ENCODE data around the gene UBE4A.

The UBE4A gene

DNA sequence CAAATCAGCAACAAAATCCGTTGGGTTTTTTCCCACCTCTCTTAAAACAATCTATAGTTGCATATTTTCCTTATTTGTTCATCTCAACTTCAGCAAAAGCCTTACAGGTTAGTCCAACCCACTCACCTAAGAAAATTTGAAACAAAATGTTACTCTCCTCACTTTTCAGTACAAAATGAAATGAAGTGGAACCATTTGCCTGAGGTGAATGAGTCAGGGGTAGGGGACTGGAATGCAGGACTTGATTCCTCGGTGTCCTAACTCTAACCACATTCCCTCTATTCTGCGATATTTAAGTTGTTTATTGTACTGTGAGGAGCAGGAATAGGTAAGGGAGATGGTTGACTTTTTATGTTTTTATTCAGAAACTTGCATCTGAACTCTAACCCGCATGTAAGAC, 58.4 kb downstream of the UBE4A start:
- Histone ChIP-seq H3K27me3 (ENCODE audit: insufficient read depth, low read length) (no peaks in the 10 kb centered on the region), H3K4me1 (ENCODE audit: insufficient read depth, low read length, severe bottlenecking) (no peaks in the 10 kb centered on the region), H3K9me2 (ENCODE audit: low read depth, low read length) (no peaks in the 10 kb centered on the region), H3K27ac (ENCODE audit: low read depth, low read length, poor library complexity, severe bottlenecking) (no peak overlapping the region), H3K4me2 (ENCODE audit: low read length) (no peak overlapping the region), H3K4me3 (ENCODE audit: low read depth, low read length, poor library complexity, severe bottlenecking) (no peak overlapping the region), H4K20me1 (ENCODE audit: insufficient read depth, low read length) (no peaks in the 10 kb centered on the region), H2AFZ (ENCODE audit: low read length) (no peak overlapping the region), H3K36me3 (ENCODE audit: insufficient read depth, low read length) (no peaks in the 10 kb centered on the region), H3K9ac (ENCODE audit: low read length) (no peak overlapping the region), H3K79me2 (ENCODE audit: insufficient read depth, low read length) (no peaks in the 10 kb centered on the region), H3F3A (ENCODE audit: insufficient read depth, low read length) (no peaks in the 10 kb centered on the region), H3K9me3 (ENCODE audit: low read length) (no peaks in the 10 kb centered on the region)
- TF ChIP-seq, protein P1, sequence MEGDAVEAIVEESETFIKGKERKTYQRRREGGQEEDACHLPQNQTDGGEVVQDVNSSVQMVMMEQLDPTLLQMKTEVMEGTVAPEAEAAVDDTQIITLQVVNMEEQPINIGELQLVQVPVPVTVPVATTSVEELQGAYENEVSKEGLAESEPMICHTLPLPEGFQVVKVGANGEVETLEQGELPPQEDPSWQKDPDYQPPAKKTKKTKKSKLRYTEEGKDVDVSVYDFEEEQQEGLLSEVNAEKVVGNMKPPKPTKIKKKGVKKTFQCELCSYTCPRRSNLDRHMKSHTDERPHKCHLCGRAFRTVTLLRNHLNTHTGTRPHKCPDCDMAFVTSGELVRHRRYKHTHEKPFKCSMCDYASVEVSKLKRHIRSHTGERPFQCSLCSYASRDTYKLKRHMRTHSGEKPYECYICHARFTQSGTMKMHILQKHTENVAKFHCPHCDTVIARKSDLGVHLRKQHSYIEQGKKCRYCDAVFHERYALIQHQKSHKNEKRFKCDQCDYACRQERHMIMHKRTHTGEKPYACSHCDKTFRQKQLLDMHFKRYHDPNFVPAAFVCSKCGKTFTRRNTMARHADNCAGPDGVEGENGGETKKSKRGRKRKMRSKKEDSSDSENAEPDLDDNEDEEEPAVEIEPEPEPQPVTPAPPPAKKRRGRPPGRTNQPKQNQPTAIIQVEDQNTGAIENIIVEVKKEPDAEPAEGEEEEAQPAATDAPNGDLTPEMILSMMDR (IDR thresholded peaks at IDR 0.05; ENCODE audit: low read length): no peak
- TF ChIP-seq EZH2 (IDR thresholded peaks at IDR 0.05; ENCODE audit: borderline replicate concordance, low read length): no peak

DNA sequence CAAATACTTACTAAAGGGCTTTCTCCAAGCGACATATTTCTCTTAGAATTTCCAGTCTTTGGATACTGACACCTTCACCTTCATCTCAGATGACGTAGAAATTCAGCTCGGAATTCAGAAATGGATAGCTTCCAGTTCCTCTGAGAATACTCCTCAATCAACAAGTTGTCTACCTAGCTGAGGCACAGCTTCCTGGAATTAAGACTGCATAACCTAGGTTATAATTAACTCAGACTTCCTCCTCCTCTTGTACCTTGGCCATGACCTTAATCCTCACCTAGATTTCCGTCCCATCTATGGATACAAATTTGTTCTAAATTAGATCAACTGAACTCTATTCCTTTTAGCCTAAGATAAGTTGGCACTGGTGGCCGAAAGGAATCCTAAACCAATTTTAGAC, 59.4 kb downstream of the UBE4A start:
- no peak for TF ChIP-seq EZH2 (IDR thresholded peaks at IDR 0.05; ENCODE audit: borderline replicate concordance, low read length)
- TF ChIP-seq, protein P1 (IDR thresholded peaks at IDR 0.05; ENCODE audit: low read length): no peak
- no peaks in the 10 kb centered on the region for H4K20me1 ChIP-seq (ENCODE audit: insufficient read depth, low read length)
- no peaks in the 10 kb centered on the region for H3K4me1 ChIP-seq (ENCODE audit: insufficient read depth, low read length, severe bottlenecking)
- H3K9me3 ChIP-seq (ENCODE audit: low read length): no peaks in the 10 kb centered on the region
- H3K27ac ChIP-seq (ENCODE audit: low read depth, low read length, poor library complexity, severe bottlenecking): no peak overlapping the region
- H3K9me2 ChIP-seq (ENCODE audit: low read depth, low read length): no peaks in the 10 kb centered on the region
- H3K9ac ChIP-seq (ENCODE audit: low read length): no peak overlapping the region
- no peaks in the 10 kb centered on the region for H3K79me2 ChIP-seq (ENCODE audit: insufficient read depth, low read length)
- no peak overlapping the region for H3K4me3 ChIP-seq (ENCODE audit: low read depth, low read length, poor library complexity, severe bottlenecking)
- H3K27me3 ChIP-seq (ENCODE audit: insufficient read depth, low read length): no peaks in the 10 kb centered on the region
- H3F3A ChIP-seq (ENCODE audit: insufficient read depth, low read length): no peaks in the 10 kb centered on the region
- no peak overlapping the region for H3K4me2 ChIP-seq (ENCODE audit: low read length)
- no peaks in the 10 kb centered on the region for H3K36me3 ChIP-seq (ENCODE audit: insufficient read depth, low read length)
- H2AFZ ChIP-seq (ENCODE audit: low read length): no peak overlapping the region

DNA sequence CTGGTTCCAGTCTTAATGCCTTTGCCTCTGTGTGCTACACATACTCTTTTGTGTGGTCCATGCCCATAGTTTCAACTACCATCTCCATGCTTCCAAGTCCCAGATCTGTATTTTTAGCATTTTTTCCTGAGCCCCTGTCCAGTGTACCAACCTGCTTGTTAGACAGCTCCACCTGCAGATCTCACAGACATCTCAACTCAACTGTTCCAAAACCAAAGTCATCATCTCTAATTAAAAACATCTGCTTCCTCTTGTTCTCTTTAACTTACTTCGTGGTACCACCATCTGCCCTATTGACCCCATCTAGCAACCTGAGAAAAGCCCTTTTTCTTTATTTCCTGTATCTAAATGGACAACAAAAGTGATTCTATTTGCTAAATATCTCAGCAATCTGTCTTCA, 68.3 kb downstream of the UBE4A start:
- H3K9me3 ChIP-seq (ENCODE audit: low read length): no peaks in the 10 kb centered on the region
- H3K4me1 ChIP-seq (ENCODE audit: insufficient read depth, low read length, severe bottlenecking): no peaks in the 10 kb centered on the region
- H3K36me3 ChIP-seq (ENCODE audit: insufficient read depth, low read length): no peaks in the 10 kb centered on the region
- no peaks in the 10 kb centered on the region for H3F3A ChIP-seq (ENCODE audit: insufficient read depth, low read length)
- H3K27ac ChIP-seq (ENCODE audit: low read depth, low read length, poor library complexity, severe bottlenecking): no peak overlapping the region
- no peak overlapping the region for H3K4me2 ChIP-seq (ENCODE audit: low read length)
- no peak overlapping the region for H2AFZ ChIP-seq (ENCODE audit: low read length)
- H4K20me1 ChIP-seq (ENCODE audit: insufficient read depth, low read length): no peaks in the 10 kb centered on the region
- no peaks in the 10 kb centered on the region for H3K9me2 ChIP-seq (ENCODE audit: low read depth, low read length)
- H3K4me3 ChIP-seq (ENCODE audit: low read depth, low read length, poor library complexity, severe bottlenecking): no peak overlapping the region
- no peaks in the 10 kb centered on the region for H3K79me2 ChIP-seq (ENCODE audit: insufficient read depth, low read length)
- no peaks in the 10 kb centered on the region for H3K27me3 ChIP-seq (ENCODE audit: insufficient read depth, low read length)
- H3K9ac ChIP-seq (ENCODE audit: low read length): no peak overlapping the region
- TF ChIP-seq, protein P1 (IDR thresholded peaks at IDR 0.05; ENCODE audit: low read length): no peak
- TF ChIP-seq EZH2 (IDR thresholded peaks at IDR 0.05; ENCODE audit: borderline replicate concordance, low read length): no peak

All from OCI-LY1 (cell line).